Prostate gland (tissue), 2 donors: ENCODE results near the gene MYBPC2. TPM values are rescaled to one million over a fixed set of nuclear protein-coding genes. Genes with fewer than 3 reads are reported as not detected.

Experiments
- DNase-seq: peaks from one replicate; pipeline ENCODE4 v3.0.0-alpha.2; 2019; ENCODE audit warnings: low spot score
- H3K27ac ChIP-seq, 2 donors: fragments of 200-600 bp; sonication (generic); 2 replicates each; pipeline ENCODE4 v1.5.1; 2017 to 2019
- H3K27me3 ChIP-seq: fragments of 200-600 bp; sonication (generic); replicated peaks from 2 replicates; pipeline ENCODE4 v1.5.1; 2019; ENCODE audit not compliant: insufficient read depth
- H3K36me3 ChIP-seq, 2 donors: fragments of 200-600 bp; sonication (generic); 1 replicate in 1 of 2; 2 replicates in 1 of 2; pipeline versions ENCODE4 v1.5.1 to v1.8.1; 2017 to 2019
- H3K4me1 ChIP-seq: fragments of 200-600 bp; sonication (generic); replicated peaks from 2 replicates; pipeline ENCODE4 v1.5.1; 2019
- H3K4me3 ChIP-seq, 2 donors: fragments of 200-600 bp; sonication (generic); 2 replicates each; pipeline ENCODE4 v1.5.1; 2017 to 2019
- H3K9me3 ChIP-seq: fragments of 200-600 bp; sonication (generic); 2 replicates; pipeline ENCODE4 v1.5.1; 2017
- POLR2A ChIP-seq: fragments of 450-650 bp; IDR thresholded peaks from one replicate; pipeline ENCODE4 v1.6.1; 2016; ENCODE audit warnings: antibody characterized with exemption, mild to moderate bottlenecking
- POLR2AphosphoS5 ChIP-seq: sonication (generic); formaldehyde crosslinking; IDR thresholded peaks from one replicate; pipeline ENCODE4 v1.6.1; 2017; ENCODE audit warnings: antibody characterized with exemption
- WGBS: methylation state at CpG from one replicate; pipeline ENCODE4 v1.1.5; 2018; 5-methylcytosine and 5-hydroxymethylcytosine counted together
- intact Hi-C: fragments of 100-400 bp; cut with DNase I; formaldehyde crosslinking; loops from one replicate; pipeline ENCODE4 v1.14.2; 2022
- total RNA-seq, 2 donors: library from RNA; depleted of rRNA; stranded (reverse); fragments of >200 nt; gene quantifications; one replicate each; pipeline ENCODE4 v1.1.0, GENCODE V29; 2016
- TF ChIP-seq, protein P1 (sequence below), 4 experiments: fragments of 200-600 bp in 2 of 4; fragments of 450-650 bp in 2 of 4; sonication (generic) in 2 of 4; IDR thresholded peaks; 1 replicate in 3 of 4; 2 replicates in 1 of 4; pipeline ENCODE4 v1.5.1; 2016 to 2019; ENCODE audit warnings: antibody characterized with exemption in 4 of 4, mild to moderate bottlenecking in 2 of 4, moderate library complexity in 2 of 4

Gene MYBPC2
- total RNA-seq, 2 donors from 2014 or later = 0.09 to 0.34 TPM

GRCh38 chr19:50413096-50413495 lies 19.6 kb upstream of the MYBPC2 start:
- Histone ChIP-seq H3K4me1 (no peaks in the 10 kb centered on the region), H3K27ac (no peak overlapping the region), H3K4me3 (no peak overlapping the region), H3K36me3 (no peaks in the 10 kb centered on the region), H3K27me3 (no peaks in the 10 kb centered on the region), H3K9me3 (no peaks in the 10 kb centered on the region)
- DNase-seq = no peak
- TF ChIP-seq POLR2A (no peak), POLR2AphosphoS5 (no peak)
- TF ChIP-seq, protein P1, sequence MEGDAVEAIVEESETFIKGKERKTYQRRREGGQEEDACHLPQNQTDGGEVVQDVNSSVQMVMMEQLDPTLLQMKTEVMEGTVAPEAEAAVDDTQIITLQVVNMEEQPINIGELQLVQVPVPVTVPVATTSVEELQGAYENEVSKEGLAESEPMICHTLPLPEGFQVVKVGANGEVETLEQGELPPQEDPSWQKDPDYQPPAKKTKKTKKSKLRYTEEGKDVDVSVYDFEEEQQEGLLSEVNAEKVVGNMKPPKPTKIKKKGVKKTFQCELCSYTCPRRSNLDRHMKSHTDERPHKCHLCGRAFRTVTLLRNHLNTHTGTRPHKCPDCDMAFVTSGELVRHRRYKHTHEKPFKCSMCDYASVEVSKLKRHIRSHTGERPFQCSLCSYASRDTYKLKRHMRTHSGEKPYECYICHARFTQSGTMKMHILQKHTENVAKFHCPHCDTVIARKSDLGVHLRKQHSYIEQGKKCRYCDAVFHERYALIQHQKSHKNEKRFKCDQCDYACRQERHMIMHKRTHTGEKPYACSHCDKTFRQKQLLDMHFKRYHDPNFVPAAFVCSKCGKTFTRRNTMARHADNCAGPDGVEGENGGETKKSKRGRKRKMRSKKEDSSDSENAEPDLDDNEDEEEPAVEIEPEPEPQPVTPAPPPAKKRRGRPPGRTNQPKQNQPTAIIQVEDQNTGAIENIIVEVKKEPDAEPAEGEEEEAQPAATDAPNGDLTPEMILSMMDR (IDR thresholded peaks at IDR 0.05) = no peak
- intact Hi-C loops = no loop called here
- 93% methylated on average over 13 of the region's 13 CpGs for WGBS

GRCh38 chr19:50413531-50413930 lies 19.2 kb upstream of the MYBPC2 start:
- Histone ChIP-seq H3K36me3 (no peaks in the 10 kb centered on the region), H3K27me3 (no peaks in the 10 kb centered on the region), H3K27ac (no peak overlapping the region), H3K4me3 (no peak overlapping the region), H3K9me3 (no peaks in the 10 kb centered on the region), H3K4me1 (no peaks in the 10 kb centered on the region)
- 95% methylated on average over 17 of the region's 21 CpGs for WGBS
- TF ChIP-seq, protein P1 (IDR thresholded peaks at IDR 0.05) = no peak
- no peak for TF ChIP-seq POLR2AphosphoS5
- no peak for TF ChIP-seq POLR2A
- intact Hi-C loops = no loop called here
- DNase-seq = no peak

GRCh38 chr19:50414864-50415660 lies 17.6 kb upstream of the MYBPC2 start:
- H3K27ac ChIP-seq = no peak overlapping the region
- H3K4me1 ChIP-seq = no peaks in the 10 kb centered on the region
- H3K36me3 ChIP-seq = no peaks in the 10 kb centered on the region
- no peak overlapping the region for H3K4me3 ChIP-seq
- TF ChIP-seq, protein P1 (IDR thresholded peaks at IDR 0.05) = peak; percentile 51 to 72 (median 68)
- no peak for TF ChIP-seq POLR2A
- DNase-seq = peak; percentile 48
- WGBS = 54% methylated on average over 37 of the region's 37 CpGs
- intact Hi-C loops = no loop called here
- H3K27me3 ChIP-seq = peaks cover 3% of the 10 kb centered on the region
- no peaks in the 10 kb centered on the region for H3K9me3 ChIP-seq

GRCh38 chr19:50415661-50416033 lies 17.0 kb upstream of the MYBPC2 start:
- intact Hi-C loops = no loop called here
- H3K36me3 ChIP-seq = no peaks in the 10 kb centered on the region
- H3K4me3 ChIP-seq = no peak overlapping the region
- peaks cover 3% of the 10 kb centered on the region for H3K27me3 ChIP-seq
- no peak overlapping the region for H3K27ac ChIP-seq
- WGBS = 82% methylated on average over 20 of the region's 22 CpGs
- DNase-seq = no peak
- TF ChIP-seq, protein P1 (IDR thresholded peaks at IDR 0.05) = no peak
- no peak for TF ChIP-seq POLR2AphosphoS5
- no peak for TF ChIP-seq POLR2A
- no peaks in the 10 kb centered on the region for H3K9me3 ChIP-seq
- no peaks in the 10 kb centered on the region for H3K4me1 ChIP-seq
